Midbrain (tissue), 1 donor: ENCODE measurements around the gene NVL.
A peak's percentile ranks its signal among the peaks of the same experiment; 100 is the strongest.

Source experiments
- DNase-seq: peaks from one replicate; lab custom pipeline; 2025; lab: John Stamatoyannopoulos, UW

The NVL gene

GRCh38 chr1:224198572-224198971, 131.4 kb downstream of the NVL start:
- DNase-seq, result no peak

GRCh38 chr1:224196813-224197600, 133.0 kb downstream of the NVL start:
- no peak for DNase-seq

GRCh38 chr1:224193319-224193966, 136.5 kb downstream of the NVL start:
- DNase-seq, result no peak

- no peak for DNase-seq
Observed at GRCh38 chr1:224192082-224192788, 137.7 kb downstream of the NVL start.

GRCh38 chr1:224189561-224189960, 140.4 kb downstream of the NVL start:
- no peak for DNase-seq

- DNase-seq, result no peak
Observed at GRCh38 chr1:224188286-224188685, 141.7 kb downstream of the NVL start.

DNA sequence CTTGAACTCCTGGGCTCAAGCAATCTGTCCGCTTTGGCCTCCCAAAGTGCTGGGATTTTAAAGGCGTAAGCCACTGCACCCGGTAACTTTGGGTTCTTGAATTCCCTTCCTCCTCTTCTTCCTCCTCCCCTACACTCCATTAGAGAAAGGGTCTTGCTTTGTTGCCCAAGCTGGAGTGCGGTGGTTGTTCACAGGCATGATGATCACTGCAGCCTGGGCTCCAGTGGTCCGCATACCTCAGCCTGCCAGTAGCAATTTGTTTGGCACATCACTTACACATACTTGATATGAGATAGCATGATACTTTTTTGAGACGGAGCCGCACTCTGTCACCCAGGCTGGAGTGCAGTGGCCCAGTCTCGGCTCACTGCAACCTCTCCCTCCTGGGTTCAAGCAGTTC, 144.8 kb downstream of the NVL start:
- no peak for DNase-seq

- peak; percentile 69 for DNase-seq
Observed at GRCh38 chr1:224183591-224184312, 146.2 kb downstream of the NVL start.

DNA sequence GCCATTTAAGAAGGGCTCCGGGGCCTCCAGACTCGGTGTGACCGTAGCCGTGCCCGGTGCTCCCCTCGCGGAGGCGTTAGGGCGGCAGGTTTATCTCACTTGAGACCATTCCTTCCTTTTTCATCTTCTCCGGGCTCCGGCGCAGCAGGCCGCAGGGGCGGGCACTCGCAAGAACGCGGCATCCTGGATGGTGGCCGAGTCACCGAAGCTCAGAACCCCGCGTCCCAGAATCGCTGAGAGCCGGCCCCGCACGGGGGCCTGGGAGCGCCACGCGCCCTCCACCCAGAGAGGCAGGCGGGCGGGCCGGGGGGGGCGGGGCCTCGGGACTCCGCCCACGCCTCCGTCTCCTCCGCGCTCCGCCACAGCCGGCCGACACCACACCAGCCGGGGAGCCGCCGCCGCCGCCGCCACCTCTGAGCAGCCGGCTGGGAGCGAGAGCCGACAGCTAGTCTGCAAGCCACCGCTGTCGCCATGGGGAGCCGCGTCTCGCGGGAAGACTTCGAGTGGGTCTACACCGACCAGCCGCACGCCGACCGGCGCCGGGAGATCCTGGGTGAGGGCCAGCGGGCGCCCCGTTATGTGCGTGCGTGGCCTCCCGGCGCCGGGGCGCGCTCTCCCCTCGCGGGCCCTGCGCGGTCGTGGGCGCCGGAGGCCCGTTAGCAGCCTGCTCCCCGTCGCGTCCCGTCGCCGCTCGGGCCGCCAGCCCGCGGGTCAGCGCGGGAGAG, 146.9 kb downstream of the NVL start, which contains the start of gene DEGS1:
Gene DEGS1 (plus strand): TSS at position 375 of the 725 bp plus-strand sequence. CDS start 97 bp downstream, at position 472.
- peak; percentile 89 for DNase-seq

GRCh38 chr1:224182057-224182865, 147.7 kb downstream of the NVL start:
- no peak for DNase-seq

GRCh38 chr1:224181453-224181810, 148.5 kb downstream of the NVL start:
- no peak for DNase-seq

- DNase-seq, result no peak
Observed at GRCh38 chr1:224180783-224181452, 149.1 kb downstream of the NVL start.

GRCh38 chr1:224178894-224179293, 151.1 kb downstream of the NVL start:
- no peak for DNase-seq

- DNase-seq, result no peak
Observed at GRCh38 chr1:224177356-224177999, 152.5 kb downstream of the NVL start.
